Mesendoderm (in vitro differentiated cells): Measurements from ENCODE around the gene WDR55.

Source experiments
- DNase-seq: peaks from one replicate; pipeline ENCODE4 v3.0.0; 2013
- H2AK5ac ChIP-seq: 2 replicates; pipeline ENCODE4 v1.6.1; 2013; ENCODE audit warnings: low read length, inconsistent platforms
- H2BK120ac ChIP-seq: 2 replicates; pipeline ENCODE4 v1.6.1; 2013; ENCODE audit warnings: low read depth, mild to moderate bottlenecking, low read length, moderate library complexity, mixed read lengths
- H2BK15ac ChIP-seq: replicated peaks from 2 replicates; pipeline ENCODE4 v1.6.1; 2013; ENCODE audit warnings: low read depth, mild to moderate bottlenecking, moderate library complexity
- H2BK5ac ChIP-seq: 2 replicates; pipeline ENCODE4 v1.6.1; 2013; ENCODE audit warnings: low read length, inconsistent platforms
- H3K18ac ChIP-seq: 2 replicates; pipeline ENCODE4 v1.6.1; 2013; ENCODE audit warnings: mild to moderate bottlenecking, low read length, mixed read lengths
- H3K23ac ChIP-seq: one replicate; pipeline ENCODE4 v1.6.1; 2013; ENCODE audit warnings: low read length
- H3K27ac ChIP-seq: 2 replicates; pipeline ENCODE4 v1.5.1; 2013; ENCODE audit warnings: low read depth, mild to moderate bottlenecking, inconsistent platforms, low read length, moderate library complexity
- H3K27me3 ChIP-seq: 2 replicates; pipeline ENCODE4 v1.6.1; 2013; ENCODE audit warnings: low read length, control low read depth, mild to moderate bottlenecking, inconsistent platforms; ENCODE audit not compliant: insufficient read depth, poor library complexity
- H3K36me3 ChIP-seq: 2 replicates; pipeline ENCODE4 v1.6.1; 2013; ENCODE audit warnings: low read length, inconsistent platforms; ENCODE audit not compliant: control insufficient read depth, insufficient read depth
- H3K4ac ChIP-seq: one replicate; pipeline ENCODE4 v1.6.1; 2013; ENCODE audit warnings: low read depth, mild to moderate bottlenecking, low read length, moderate library complexity
- H3K4me1 ChIP-seq: 2 replicates; pipeline ENCODE4 v1.6.1; 2013; ENCODE audit warnings: low read depth, low read length, inconsistent platforms; ENCODE audit not compliant: control insufficient read depth
- H3K4me2 ChIP-seq: 2 replicates; pipeline ENCODE4 v1.6.1; 2013; ENCODE audit warnings: low read length
- H3K4me3 ChIP-seq: 2 replicates; pipeline ENCODE4 v1.5.1; 2013; ENCODE audit warnings: mild to moderate bottlenecking, low read length
- H3K56ac ChIP-seq: one replicate; pipeline ENCODE4 v1.6.1; 2013; ENCODE audit warnings: low read length
- H3K79me1 ChIP-seq: 2 replicates; pipeline ENCODE4 v1.6.1; 2013; ENCODE audit warnings: low read length, inconsistent platforms
- H3K79me2 ChIP-seq: 2 replicates; pipeline ENCODE4 v1.6.1; 2013; ENCODE audit warnings: mild to moderate bottlenecking, low read length; ENCODE audit not compliant: control insufficient read depth, insufficient read depth
- H3K9ac ChIP-seq: 2 replicates; pipeline ENCODE4 v1.6.1; 2013; ENCODE audit warnings: low read length, inconsistent platforms
- H4K5ac ChIP-seq: one replicate; pipeline ENCODE4 v1.6.1; 2013; ENCODE audit warnings: low read length
- H4K8ac ChIP-seq: one replicate; pipeline ENCODE4 v1.6.1; 2013; ENCODE audit warnings: low read depth, mild to moderate bottlenecking, control low read depth, low read length, moderate library complexity
- WGBS: extraction: QIAGEN DNeasy Blood & Tissue Kit; methylation state at CpG from one replicate; pipeline ENCODE4 v1.1.7; 2013; ENCODE audit warnings: low lambda C conversion rate, missing lambda C conversion rate; ENCODE audit not compliant: insufficient coverage; ENCODE audit errors: extremely low coverage; 5-methylcytosine and 5-hydroxymethylcytosine counted together

WDR55 gene

DNA sequence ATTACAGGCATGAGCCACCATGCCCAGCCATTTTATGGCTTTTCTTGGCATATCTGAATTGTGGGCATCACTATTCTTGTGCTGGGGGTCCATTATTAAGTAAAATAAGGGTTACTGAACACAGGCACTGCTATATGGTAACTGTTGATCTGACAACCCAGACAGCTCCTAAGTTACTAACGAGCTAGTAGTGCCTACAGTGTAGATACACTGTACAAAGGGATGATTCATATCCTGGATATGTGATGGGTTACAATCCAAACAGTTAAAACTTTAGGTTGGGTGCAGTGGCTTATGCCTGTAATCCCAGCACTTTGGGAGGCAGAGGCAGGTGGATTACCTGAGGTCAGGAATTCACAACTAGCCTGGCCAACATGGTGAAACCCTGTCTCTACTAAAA is 36.0 kb upstream of the WDR55 start:
- H3K4me1 ChIP-seq: no peaks in the 10 kb centered on the region
- H3K79me1 ChIP-seq: no peaks in the 10 kb centered on the region
- H3K23ac ChIP-seq: no peak overlapping the region
- no peak overlapping the region for H3K9ac ChIP-seq
- no peak overlapping the region for H3K4me2 ChIP-seq
- no peak for DNase-seq
- no peak overlapping the region for H2AK5ac ChIP-seq
- H2BK15ac ChIP-seq: no peak overlapping the region
- no peaks in the 10 kb centered on the region for H3K27me3 ChIP-seq
- H2BK120ac ChIP-seq: no peak overlapping the region
- no peak overlapping the region for H4K8ac ChIP-seq
- H3K56ac ChIP-seq: no peak overlapping the region
- H3K79me2 ChIP-seq: no peaks in the 10 kb centered on the region
- H3K27ac ChIP-seq: no peak overlapping the region
- H3K18ac ChIP-seq: no peak overlapping the region
- H4K5ac ChIP-seq: no peak overlapping the region
- H2BK5ac ChIP-seq: no peak overlapping the region
- no peak overlapping the region for H3K4ac ChIP-seq
- WGBS: no CpG with 5 or more reads among the region's 1 CpG
- H3K4me3 ChIP-seq: no peak overlapping the region
- H3K36me3 ChIP-seq: no peaks in the 10 kb centered on the region

DNA sequence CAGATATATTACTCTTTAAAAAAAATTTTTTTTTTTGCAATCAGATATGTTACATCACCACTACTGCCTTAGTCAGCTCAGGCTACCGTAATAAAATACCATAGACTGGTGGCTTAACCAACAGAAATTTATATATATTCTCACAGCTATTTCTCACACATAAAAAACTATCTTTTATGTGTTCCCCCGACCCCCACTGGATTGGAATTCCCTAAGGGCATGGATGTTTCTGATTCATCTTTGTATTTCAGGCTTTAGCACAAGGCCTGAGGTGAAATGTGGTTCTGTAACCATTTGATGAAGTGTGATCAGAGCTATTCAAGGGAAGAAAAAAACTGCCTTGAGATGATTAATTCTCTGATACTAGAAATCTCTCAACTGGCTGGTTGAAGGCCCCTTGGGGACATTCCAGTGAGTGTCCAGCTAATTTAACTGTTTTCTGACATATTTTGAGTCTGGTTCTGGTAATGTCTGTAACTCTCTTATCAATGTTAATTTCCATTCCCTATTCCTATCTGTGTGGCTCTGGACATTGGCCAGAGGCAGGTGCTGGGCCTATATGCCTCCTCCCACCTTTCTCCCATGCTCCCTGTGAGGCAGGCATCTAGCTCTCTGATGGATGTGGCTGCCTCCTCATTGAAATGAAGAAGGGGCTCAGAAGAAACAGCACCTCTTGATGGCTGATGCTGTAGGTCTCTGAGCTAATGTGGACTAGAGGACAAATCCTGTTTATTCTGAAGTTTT is 34.2 kb upstream of the WDR55 start:
- DNase-seq: no peak
- WGBS: no CpG with 5 or more reads among the region's 2 CpGs

DNA sequence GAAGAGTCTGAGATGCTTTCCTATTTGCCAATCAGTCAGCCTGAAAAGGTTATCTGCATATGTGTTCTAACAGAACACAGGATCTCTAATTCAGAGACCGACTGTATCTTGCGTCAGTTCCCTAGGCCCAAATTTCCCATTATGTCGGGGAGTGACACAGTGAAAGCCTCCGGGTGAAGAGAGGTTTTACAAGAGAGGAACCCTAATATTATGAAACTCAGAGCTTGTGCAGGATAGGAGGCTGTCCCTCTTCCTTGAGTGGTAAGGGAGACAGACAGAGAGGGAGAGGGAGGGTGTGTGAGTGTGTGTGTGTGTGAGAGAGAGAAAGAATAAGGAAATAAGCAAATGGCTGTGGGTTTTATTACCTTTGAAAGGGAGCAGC is 33.7 kb upstream of the WDR55 start:
- Histone ChIP-seq H3K36me3 (no peaks in the 10 kb centered on the region), H3K79me1 (no peaks in the 10 kb centered on the region), H3K4me3 (no peak overlapping the region), H3K23ac (no peak overlapping the region), H3K27me3 (no peaks in the 10 kb centered on the region), H3K27ac (no peak overlapping the region), H3K79me2 (no peaks in the 10 kb centered on the region), H3K9ac (no peak overlapping the region), H2BK5ac (no peak overlapping the region), H3K4me2 (no peak overlapping the region), H4K8ac (no peak overlapping the region), H3K4ac (no peak overlapping the region), H3K56ac (no peak overlapping the region), H4K5ac (no peak overlapping the region), H2AK5ac (no peak overlapping the region), H2BK15ac (no peak overlapping the region), H3K4me1 (no peaks in the 10 kb centered on the region), H2BK120ac (no peak overlapping the region), H3K18ac (no peak overlapping the region)
- no CpG with 5 or more reads among the region's 4 CpGs for WGBS
- DNase-seq: no peak

More for the DNA sequence above, 34.2 kb upstream of the WDR55 start:
- Histone ChIP-seq H2AK5ac (no peak overlapping the region), H3K18ac (no peak overlapping the region), H3K27ac (no peak overlapping the region), H3K4me3 (no peak overlapping the region), H3K36me3 (no peaks in the 10 kb centered on the region), H3K4me2 (no peak overlapping the region), H3K9ac (no peak overlapping the region), H3K27me3 (no peaks in the 10 kb centered on the region), H3K4me1 (no peaks in the 10 kb centered on the region), H2BK15ac (no peak overlapping the region), H3K23ac (no peak overlapping the region), H4K5ac (no peak overlapping the region), H3K79me2 (no peaks in the 10 kb centered on the region), H2BK5ac (no peak overlapping the region), H3K4ac (no peak overlapping the region), H2BK120ac (no peak overlapping the region), H3K56ac (no peak overlapping the region), H4K8ac (no peak overlapping the region), H3K79me1 (no peaks in the 10 kb centered on the region)

DNA sequence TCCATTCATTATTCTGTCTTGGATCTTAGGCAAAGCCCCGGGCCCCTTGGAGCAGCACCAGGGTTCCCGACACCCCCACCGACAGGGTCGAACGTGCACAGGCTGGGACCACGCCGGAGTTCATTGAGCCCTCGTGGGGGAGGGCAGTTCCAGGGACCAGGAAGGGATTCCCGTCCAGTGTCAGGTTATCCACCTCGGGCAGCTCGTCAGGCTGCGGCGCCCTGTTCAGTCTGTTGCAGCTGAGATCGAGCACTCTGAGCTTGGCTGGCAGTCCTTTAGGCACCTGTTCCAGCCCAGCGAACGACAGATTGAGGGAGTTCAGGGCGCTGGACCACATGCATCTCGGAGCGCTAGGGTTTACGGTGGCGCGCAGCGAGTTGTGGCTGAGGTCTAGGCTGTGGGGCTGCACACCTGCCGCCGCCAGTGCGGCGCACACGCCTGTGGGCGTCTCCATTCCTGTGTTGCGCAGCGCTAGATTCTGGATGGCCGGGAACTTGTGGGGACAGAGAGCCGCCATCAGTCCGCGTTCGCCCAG is 32.8 kb upstream of the WDR55 start:
- H3K4me3 ChIP-seq: no peak overlapping the region
- no peaks in the 10 kb centered on the region for H3K79me2 ChIP-seq
- no peak overlapping the region for H4K5ac ChIP-seq
- DNase-seq: no peak
- H3K4me2 ChIP-seq: no peak overlapping the region
- no CpG with 5 or more reads among the region's 36 CpGs for WGBS
- H3K27ac ChIP-seq: no peak overlapping the region
- H3K79me1 ChIP-seq: no peaks in the 10 kb centered on the region
- no peak overlapping the region for H3K4ac ChIP-seq
- no peaks in the 10 kb centered on the region for H3K36me3 ChIP-seq
- H3K4me1 ChIP-seq: no peaks in the 10 kb centered on the region
- H3K56ac ChIP-seq: no peak overlapping the region
- no peak overlapping the region for H2BK120ac ChIP-seq
- no peak overlapping the region for H2BK5ac ChIP-seq
- no peak overlapping the region for H2AK5ac ChIP-seq
- no peak overlapping the region for H2BK15ac ChIP-seq
- H3K9ac ChIP-seq: no peak overlapping the region
- no peaks in the 10 kb centered on the region for H3K27me3 ChIP-seq
- H3K18ac ChIP-seq: no peak overlapping the region
- H4K8ac ChIP-seq: no peak overlapping the region
- no peak overlapping the region for H3K23ac ChIP-seq

DNA sequence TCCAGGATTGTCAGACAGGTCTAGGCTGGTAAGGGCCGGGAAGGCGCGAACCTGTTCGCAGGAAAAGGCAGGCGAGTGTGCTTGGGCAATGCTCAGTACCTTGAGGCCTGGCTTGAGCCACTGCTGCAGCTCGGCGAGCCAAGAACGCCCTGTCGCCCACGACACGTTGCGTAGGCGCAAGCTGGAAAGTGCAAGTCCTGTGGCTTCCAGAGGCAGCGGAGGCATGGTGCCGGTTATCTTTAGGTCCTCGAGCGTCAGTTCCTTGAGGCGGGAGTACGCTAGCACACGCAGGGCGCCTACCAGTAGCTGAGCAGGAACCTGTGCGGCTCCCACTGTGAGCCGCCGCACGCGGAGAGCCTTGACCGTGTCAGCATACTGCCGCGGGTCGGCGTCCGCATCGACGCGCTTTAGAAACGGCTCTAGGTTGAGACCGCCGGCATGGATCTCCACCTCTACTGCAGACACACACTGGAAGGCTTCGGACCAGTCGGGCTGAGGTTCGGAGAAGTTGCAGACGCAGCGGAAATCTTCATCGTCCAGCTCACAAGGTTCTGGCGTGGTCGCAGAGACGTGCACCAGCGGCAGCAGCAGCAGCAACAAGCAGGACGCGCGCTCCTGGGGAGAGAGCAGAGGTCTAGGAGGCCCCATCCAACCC is 32.2 kb upstream of the WDR55 start:
- no peak overlapping the region for H2AK5ac ChIP-seq
- H3K9ac ChIP-seq: no peak overlapping the region
- no peaks in the 10 kb centered on the region for H3K4me1 ChIP-seq
- H3K27ac ChIP-seq: no peak overlapping the region
- DNase-seq: no peak
- no peak overlapping the region for H4K8ac ChIP-seq
- no peak overlapping the region for H3K4ac ChIP-seq
- H3K4me2 ChIP-seq: no peak overlapping the region
- WGBS: no CpG with 5 or more reads among the region's 51 CpGs
- no peaks in the 10 kb centered on the region for H3K79me2 ChIP-seq
- no peak overlapping the region for H3K4me3 ChIP-seq
- H3K56ac ChIP-seq: no peak overlapping the region
- no peak overlapping the region for H3K18ac ChIP-seq
- H2BK15ac ChIP-seq: no peak overlapping the region
- no peak overlapping the region for H4K5ac ChIP-seq
- no peak overlapping the region for H2BK120ac ChIP-seq
- H3K23ac ChIP-seq: no peak overlapping the region
- H3K79me1 ChIP-seq: no peaks in the 10 kb centered on the region
- no peaks in the 10 kb centered on the region for H3K27me3 ChIP-seq
- no peaks in the 10 kb centered on the region for H3K36me3 ChIP-seq
- H2BK5ac ChIP-seq: no peak overlapping the region
